CD14-positive monocyte (primary cell): Measurements from ENCODE around the gene LASP1. TPM values are rescaled to one million over a fixed set of nuclear protein-coding genes. Genes with fewer than 3 reads are reported as not detected.

ENCODE experiments used
- DNase-seq, 3 donors: peaks; one replicate each; pipeline ENCODE4 v3.0.0-alpha.2; 2011 to 2022
- H2AFZ ChIP-seq: 2 replicates; pipeline ENCODE4 v1.6.0; 2012; ENCODE audit warnings: mild to moderate bottlenecking, low read depth, low read length, inconsistent platforms; ENCODE audit not compliant: insufficient read depth, poor library complexity, severe bottlenecking
- H3K27ac ChIP-seq, 2 donors: 1 replicate in 1 of 2; 2 replicates in 1 of 2; pipeline ENCODE4 v1.5.1; 2012 to 2013; ENCODE audit warnings: low read length in 2 of 2, control low read depth in 1 of 2, inconsistent platforms in 1 of 2, low read depth in 1 of 2, mild to moderate bottlenecking in 1 of 2
- H3K27me3 ChIP-seq, 2 donors: one replicate each; pipeline versions ENCODE4 v1.6.0 to v1.6.1; 2011 to 2013; ENCODE audit warnings: low read length in 2 of 2; ENCODE audit not compliant: control insufficient read depth in 2 of 2, insufficient read depth in 2 of 2
- H3K36me3 ChIP-seq, 2 donors: replicated peaks in 1 of 2; 1 replicate in 1 of 2; 2 replicates in 1 of 2; pipeline versions ENCODE4 v1.5.1 to v1.6.1; 2012 to 2013; ENCODE audit warnings: low read length in 2 of 2, control low read depth in 1 of 2, inconsistent platforms in 1 of 2, mild to moderate bottlenecking in 1 of 2; ENCODE audit not compliant: insufficient read depth in 2 of 2, control insufficient read depth in 1 of 2
- H3K4me1 ChIP-seq, 2 donors: 1 replicate in 1 of 2; 2 replicates in 1 of 2; pipeline versions ENCODE4 v1.5.1 to v1.6.1; 2012 to 2013; ENCODE audit warnings: low read length in 2 of 2, control low read depth in 1 of 2, inconsistent platforms in 1 of 2, mild to moderate bottlenecking in 1 of 2, moderate library complexity in 1 of 2; ENCODE audit not compliant: insufficient read depth in 2 of 2, control insufficient read depth in 1 of 2
- H3K4me2 ChIP-seq: replicated peaks from 2 replicates; pipeline ENCODE3; 2012; ENCODE audit warnings: low read length, moderate library complexity, mild to moderate bottlenecking; ENCODE audit not compliant: poor library complexity, severe bottlenecking; ENCODE audit errors: extremely low read depth
- H3K4me3 ChIP-seq, 3 experiments: fragments of 200-600 bp in 1 of 3; sonication (generic) in 1 of 3; replicated peaks in 1 of 3; 1 replicate in 2 of 3; 2 replicates in 1 of 3; pipeline ENCODE4 v1.5.1; 2011 to 2013; ENCODE audit warnings: low read length in 3 of 3, mild to moderate bottlenecking in 3 of 3, control low read depth in 2 of 3, low read depth in 2 of 3, inconsistent platforms in 1 of 3, moderate library complexity in 1 of 3
- H3K79me2 ChIP-seq: 2 replicates; pipeline ENCODE4 v1.6.0; 2012; ENCODE audit warnings: mild to moderate bottlenecking, control low read depth, inconsistent platforms, low read length, moderate library complexity; ENCODE audit not compliant: insufficient read depth
- H3K9ac ChIP-seq: 2 replicates; pipeline ENCODE4 v1.6.0; 2017; ENCODE audit warnings: low read length, mild to moderate bottlenecking; ENCODE audit not compliant: insufficient read depth, poor library complexity, severe bottlenecking
- H3K9me3 ChIP-seq, 2 donors: replicated peaks in 1 of 2; 1 replicate in 1 of 2; 2 replicates in 1 of 2; pipeline versions ENCODE4 v1.5.1 to v1.6.1; 2012 to 2013; ENCODE audit warnings: low read length in 2 of 2, control low read depth in 1 of 2; ENCODE audit not compliant: control insufficient read depth in 1 of 2, insufficient read depth in 1 of 2
- H4K20me1 ChIP-seq: 2 replicates; pipeline ENCODE4 v1.6.0; 2012; ENCODE audit warnings: mild to moderate bottlenecking, low read length, control low read depth, moderate library complexity; ENCODE audit not compliant: insufficient read depth
- H3K27ac Mint-ChIP-seq, 7 donors: one replicate each; pipeline ENCODE4 v1.8.0; 2020; ENCODE audit warnings: mild to moderate bottlenecking in 7 of 7, mixed read lengths in 7 of 7, moderate library complexity in 6 of 7, inconsistent platforms in 2 of 7
- H3K27me3 Mint-ChIP-seq, 3 donors: one replicate each; pipeline ENCODE4 v1.8.0; 2021 to 2022; ENCODE audit warnings: low read depth in 3 of 3, mild to moderate bottlenecking in 3 of 3, mixed read lengths in 3 of 3, moderate library complexity in 3 of 3, inconsistent platforms in 1 of 3
- H3K36me3 Mint-ChIP-seq, 2 donors: one replicate each; pipeline ENCODE4 v1.8.0; 2020; ENCODE audit warnings: mixed read lengths in 2 of 2, inconsistent platforms in 1 of 2, mild to moderate bottlenecking in 1 of 2
- H3K4me1 Mint-ChIP-seq: one replicate; pipeline ENCODE4 v1.8.0; 2020; ENCODE audit warnings: mild to moderate bottlenecking, mixed read lengths
- H3K4me3 Mint-ChIP-seq, 2 donors: one replicate each; pipeline ENCODE4 v1.8.0; 2020; ENCODE audit warnings: mild to moderate bottlenecking in 2 of 2, mixed read lengths in 2 of 2, moderate library complexity in 1 of 2
- H3K9me3 Mint-ChIP-seq, 7 donors: one replicate each; pipeline ENCODE4 v1.8.0; 2020 to 2022; ENCODE audit warnings: mixed read lengths in 7 of 7, mild to moderate bottlenecking in 6 of 7, moderate library complexity in 6 of 7, inconsistent platforms in 2 of 7
- CTCF ChIP-seq: fragments of 200-600 bp; IDR thresholded peaks from one replicate; pipeline ENCODE4 v1.8.0; 2022; ENCODE audit warnings: antibody characterized with exemption, mild to moderate bottlenecking
- WGBS: methylation state at CpG from one replicate; pipeline ENCODE4 v1.1.5; 2013; ENCODE audit warnings: missing lambda C conversion rate; ENCODE audit not compliant: insufficient coverage; 5-methylcytosine and 5-hydroxymethylcytosine counted together
- intact Hi-C, 2 donors: fragments of 100-400 bp; cut with micrococcal nuclease; formaldehyde crosslinking; loops; one replicate each; pipeline versions ENCODE4 v1.15.0 to v1.15.1; 2023
- polyA plus RNA-seq, 3 donors: library from polyadenylated mRNA; depleted of rRNA in 1 of 3; unstranded in 2 of 3; stranded (reverse) in 1 of 3; fragments of 300-500 nt in 2 of 3; fragments of >200 nt in 1 of 3; fragmentation: Illumina TruSeq in 2 of 3; gene quantifications; 1 replicate in 2 of 3; 2 replicates in 1 of 3; pipeline ENCODE4 v1.2.3, GENCODE V29; 2012 to 2021

Gene LASP1
- polyA plus RNA-seq, 3 donors = 55.9 to 93.7 (median 70.6) TPM

- H2AFZ ChIP-seq = no peak overlapping the region
- H3K79me2 ChIP-seq = peaks cover 100% of the 10 kb centered on the region
- WGBS = 34% methylated on average over 4 of the region's 6 CpGs
- H3K9me3 Mint-ChIP-seq = no peaks in the 10 kb centered on the region
- peak overlapping the region; percentile 50 to 66 for H3K27ac ChIP-seq
- peak overlapping the region in 1 of 3 experiments; percentile 32 for H3K4me3 ChIP-seq
- peak overlapping the region; percentile 40 for H3K9ac ChIP-seq
- TF ChIP-seq CTCF = no peak
- H4K20me1 ChIP-seq = peaks cover 100% of the 10 kb centered on the region
- intact Hi-C loops = loop anchor here in 1 of 2 donors (5.0 to 10.0 kb wide), 2 partner anchors 47 to 275 kb away; partner anchors contain the start of genes LASP1NB and PLXDC1
- no peak for DNase-seq
- H3K36me3 ChIP-seq = peaks cover 41 to 76% of the 10 kb centered on the region in 2 donors
- peaks cover 85% of the 10 kb centered on the region for H3K4me1 Mint-ChIP-seq
- no peak overlapping the region for H3K4me3 Mint-ChIP-seq
- no peaks in the 10 kb centered on the region for H3K27me3 ChIP-seq
- H3K36me3 Mint-ChIP-seq = peaks cover 54 to 73% of the 10 kb centered on the region in 2 donors
- no peaks in the 10 kb centered on the region for H3K9me3 ChIP-seq
- peaks cover 64 to 83% of the 10 kb centered on the region in 2 donors for H3K4me1 ChIP-seq
- H3K27ac Mint-ChIP-seq = peak overlapping the region in 5 of 7 donors; percentile 46 to 87 (median 61)
- peaks cover 0 to 2% (median 2%) of the 10 kb centered on the region in 3 donors for H3K27me3 Mint-ChIP-seq
- H3K4me2 ChIP-seq = peak overlapping the region; percentile 34
These were observed 10.2 kb downstream of the LASP1 start for GRCh38 chr17:38879878-38880665.

GRCh38 chr17:38881600-38882191 lies 11.8 kb downstream of the LASP1 start:
- peak overlapping the region; percentile 50 to 66 for H3K27ac ChIP-seq
- H3K36me3 Mint-ChIP-seq = peaks cover 69 to 83% of the 10 kb centered on the region in 2 donors
- H3K4me3 Mint-ChIP-seq = no peak overlapping the region
- peak in 1 of 3 donors; percentile 43 for DNase-seq
- TF ChIP-seq CTCF = no peak
- no peak overlapping the region for H3K4me3 ChIP-seq
- peak overlapping the region in 6 of 7 donors; percentile 31 to 91 (median 82) for H3K27ac Mint-ChIP-seq
- H3K4me2 ChIP-seq = no peak overlapping the region
- no peak overlapping the region for H2AFZ ChIP-seq
- peaks cover 0 to 2% (median 2%) of the 10 kb centered on the region in 3 donors for H3K27me3 Mint-ChIP-seq
- H3K9ac ChIP-seq = no peak overlapping the region
- peaks cover 55 to 82% of the 10 kb centered on the region in 2 donors for H3K36me3 ChIP-seq
- no peaks in the 10 kb centered on the region for H3K9me3 ChIP-seq
- H3K79me2 ChIP-seq = peaks cover 100% of the 10 kb centered on the region
- H3K4me1 Mint-ChIP-seq = peaks cover 83% of the 10 kb centered on the region
- peaks cover 70 to 80% of the 10 kb centered on the region in 2 donors for H3K4me1 ChIP-seq
- H3K27me3 ChIP-seq = no peaks in the 10 kb centered on the region
- H4K20me1 ChIP-seq = peaks cover 100% of the 10 kb centered on the region
- WGBS = 48% methylated on average over 6 of the region's 8 CpGs
- H3K9me3 Mint-ChIP-seq = no peaks in the 10 kb centered on the region
- intact Hi-C loops = loop anchor here in 1 of 2 donors (5.0 kb wide), 1 partner anchor 46 kb away; the partner anchor contains the start of gene LASP1NB
